ENCODE measurements around the gene IL18. TPM values are rescaled to one million over a fixed set of nuclear protein-coding genes. Genes with fewer than 3 reads are reported as not detected.

Gene IL18
- total RNA-seq, 2 experiments from 2014 or later, result 0.27 TPM; not detected in 1

GRCh38 chr11:112160091-112160848 is 3.6 kb downstream of the IL18 start:
- Histone ChIP-seq H3K36me3 (ENCODE audit: insufficient read depth, low read length) (no peaks in the 10 kb centered on the region), H3K4me3 (ENCODE audit: low read length) (no peak overlapping the region), H3K9me3 (ENCODE audit: control insufficient read depth in 1 of 2, insufficient read depth in 1 of 2, low read length in 2 of 2) (no peaks in the 10 kb centered on the region), H3K4me1 (ENCODE audit: insufficient read depth, low read length) (no peaks in the 10 kb centered on the region), H3K27ac (ENCODE audit: low read depth in 1 of 2, low read length in 2 of 2) (no peak overlapping the region), H3K27me3 (ENCODE audit: control insufficient read depth in 1 of 2, insufficient read depth in 2 of 2, low read length in 2 of 2) (no peaks in the 10 kb centered on the region)
- no peak overlapping the region for H3K27ac Mint-ChIP-seq
- no peaks in the 10 kb centered on the region for H3K36me3 Mint-ChIP-seq (ENCODE audit: low read depth)
- no peaks in the 10 kb centered on the region for H3K9me3 Mint-ChIP-seq
- ChIA-PET CTCF (no interaction called here), POLR2A (no interaction called here)
- TF ChIP-seq, protein P1, sequence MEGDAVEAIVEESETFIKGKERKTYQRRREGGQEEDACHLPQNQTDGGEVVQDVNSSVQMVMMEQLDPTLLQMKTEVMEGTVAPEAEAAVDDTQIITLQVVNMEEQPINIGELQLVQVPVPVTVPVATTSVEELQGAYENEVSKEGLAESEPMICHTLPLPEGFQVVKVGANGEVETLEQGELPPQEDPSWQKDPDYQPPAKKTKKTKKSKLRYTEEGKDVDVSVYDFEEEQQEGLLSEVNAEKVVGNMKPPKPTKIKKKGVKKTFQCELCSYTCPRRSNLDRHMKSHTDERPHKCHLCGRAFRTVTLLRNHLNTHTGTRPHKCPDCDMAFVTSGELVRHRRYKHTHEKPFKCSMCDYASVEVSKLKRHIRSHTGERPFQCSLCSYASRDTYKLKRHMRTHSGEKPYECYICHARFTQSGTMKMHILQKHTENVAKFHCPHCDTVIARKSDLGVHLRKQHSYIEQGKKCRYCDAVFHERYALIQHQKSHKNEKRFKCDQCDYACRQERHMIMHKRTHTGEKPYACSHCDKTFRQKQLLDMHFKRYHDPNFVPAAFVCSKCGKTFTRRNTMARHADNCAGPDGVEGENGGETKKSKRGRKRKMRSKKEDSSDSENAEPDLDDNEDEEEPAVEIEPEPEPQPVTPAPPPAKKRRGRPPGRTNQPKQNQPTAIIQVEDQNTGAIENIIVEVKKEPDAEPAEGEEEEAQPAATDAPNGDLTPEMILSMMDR (IDR thresholded peaks at IDR 0.05), result no peak
- peaks cover 17% of the 10 kb centered on the region for H3K27me3 Mint-ChIP-seq
- ATAC-seq (ENCODE audit: poor library complexity), result no peak
- H3K4me1 Mint-ChIP-seq (ENCODE audit: low read depth), result no peaks in the 10 kb centered on the region
- DNase-seq, result no peak
- intact Hi-C loops (cut with DNase I, micrococcal nuclease), result no loop called here
- H3K4me3 Mint-ChIP-seq, result no peak overlapping the region

DNA sequence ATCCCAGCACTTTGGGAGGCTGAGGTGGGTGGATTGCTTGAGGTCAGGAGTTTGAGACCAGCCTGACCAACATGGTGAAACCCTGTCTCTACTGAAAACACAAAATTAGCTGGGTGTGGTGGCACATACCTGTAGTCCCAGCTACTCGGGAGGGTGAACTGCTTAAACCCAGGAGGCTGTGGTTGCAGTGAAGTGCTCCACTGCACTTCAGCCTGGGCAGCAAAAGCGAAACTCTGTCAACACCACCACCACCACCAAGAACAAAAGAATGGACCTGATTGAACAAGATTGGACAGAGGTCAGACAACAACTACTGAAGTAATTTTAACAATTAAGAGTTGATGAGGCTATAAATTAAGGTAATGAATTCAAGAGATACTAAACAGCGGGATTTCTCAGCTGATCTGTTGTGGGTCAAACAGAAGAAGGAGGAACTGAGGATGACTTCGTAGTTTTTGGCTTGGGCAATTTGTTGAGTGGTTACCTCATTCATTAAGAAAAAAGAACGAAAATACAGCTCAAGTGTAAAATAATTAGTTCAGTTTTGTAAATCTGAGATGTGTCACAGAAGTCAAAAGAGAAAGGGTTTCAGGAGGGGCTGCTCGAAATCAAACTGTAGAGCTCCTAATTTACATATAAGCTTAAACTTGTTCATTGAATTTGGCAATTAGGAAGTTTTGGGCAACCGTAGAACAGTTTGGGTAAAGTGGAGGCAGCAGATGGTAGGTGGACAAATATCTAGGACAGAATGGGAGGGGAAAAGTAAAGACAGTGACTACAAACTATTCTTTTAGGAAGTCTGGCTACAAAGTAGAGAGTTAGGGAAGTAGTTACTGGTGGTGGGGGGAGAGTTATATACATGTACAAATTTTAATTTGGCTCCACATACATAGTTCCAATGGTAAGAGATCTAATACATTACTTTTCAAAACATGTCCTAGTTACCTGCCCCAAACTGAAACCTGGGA is 4.5 kb downstream of the IL18 start:
- intact Hi-C loops (cut with DNase I, micrococcal nuclease), result no loop called here
- ATAC-seq (ENCODE audit: poor library complexity) (no peak), DNase-seq (peak in 3 of 14 experiments; percentile 2 to 28 (median 27))
- H3K4me3 ChIP-seq (ENCODE audit: low read length), result no peak overlapping the region
- Mint-ChIP-seq H3K27ac (no peak overlapping the region), H3K4me3 (no peak overlapping the region), H3K27me3 (peaks cover 17% of the 10 kb centered on the region), H3K36me3 (ENCODE audit: low read depth) (no peaks in the 10 kb centered on the region), H3K4me1 (ENCODE audit: low read depth) (no peaks in the 10 kb centered on the region), H3K9me3 (no peaks in the 10 kb centered on the region)
- no peak overlapping the region for H3K27ac ChIP-seq (ENCODE audit: low read depth in 1 of 2, low read length in 2 of 2)
- CTCF ChIA-PET, result no interaction called here
- TF ChIP-seq, protein P1 (IDR thresholded peaks at IDR 0.05), result no peak
- POLR2A ChIA-PET, result no interaction called here
- H3K36me3 ChIP-seq (ENCODE audit: insufficient read depth, low read length), result no peaks in the 10 kb centered on the region
- no peaks in the 10 kb centered on the region for H3K27me3 ChIP-seq (ENCODE audit: control insufficient read depth in 1 of 2, insufficient read depth in 2 of 2, low read length in 2 of 2)
- H3K9me3 ChIP-seq (ENCODE audit: control insufficient read depth in 1 of 2, insufficient read depth in 1 of 2, low read length in 2 of 2), result no peaks in the 10 kb centered on the region
- no peaks in the 10 kb centered on the region for H3K4me1 ChIP-seq (ENCODE audit: insufficient read depth, low read length)

GRCh38 chr11:112156956-112157766 is 6.7 kb downstream of the IL18 start:
- POLR2A ChIA-PET, result interaction anchor here (0.6 kb wide), 2 partner anchors 17 to 1618 kb away, joined by 3 read pairs; no protein-coding TSS in a partner anchor
- Histone ChIP-seq H3K27me3 (ENCODE audit: control insufficient read depth in 1 of 2, insufficient read depth in 2 of 2, low read length in 2 of 2) (no peaks in the 10 kb centered on the region), H3K9me3 (ENCODE audit: control insufficient read depth in 1 of 2, insufficient read depth in 1 of 2, low read length in 2 of 2) (no peaks in the 10 kb centered on the region), H3K4me3 (ENCODE audit: low read length) (no peak overlapping the region), H3K4me1 (ENCODE audit: insufficient read depth, low read length) (no peaks in the 10 kb centered on the region), H3K36me3 (ENCODE audit: insufficient read depth, low read length) (no peaks in the 10 kb centered on the region), H3K27ac (ENCODE audit: low read depth in 1 of 2, low read length in 2 of 2) (no peak overlapping the region)
- DNase-seq, result peak in 2 of 14 experiments; percentile 43 to 60
- CTCF ChIA-PET, result no interaction called here
- TF ChIP-seq, protein P1 (IDR thresholded peaks at IDR 0.05), result no peak
- intact Hi-C loops (cut with DNase I, micrococcal nuclease), result no loop called here
- no peaks in the 10 kb centered on the region for H3K36me3 Mint-ChIP-seq (ENCODE audit: low read depth)
- no peaks in the 10 kb centered on the region for H3K4me1 Mint-ChIP-seq (ENCODE audit: low read depth)
- no peaks in the 10 kb centered on the region for H3K9me3 Mint-ChIP-seq
- H3K4me3 Mint-ChIP-seq, result no peak overlapping the region
- no peak for ATAC-seq (ENCODE audit: poor library complexity)
- no peak overlapping the region for H3K27ac Mint-ChIP-seq
- peaks cover 3% of the 10 kb centered on the region for H3K27me3 Mint-ChIP-seq

Measured in CD4-positive, alpha-beta T cell (primary cell).